SK-N-SH treated with all-trans-retinoic acid at 6 μM for 48 hours (cell line): ENCODE results near the gene DCBLD2.

Experiments used
- CREB5 ChIP-seq: fragments of 250-450 bp; sonication (Bioruptor Pico); IDR thresholded peaks from 2 replicates; pipeline ENCODE4 v1.5.1; 2020; ENCODE audit warnings: low read depth, mild to moderate bottlenecking, moderate library complexity
- CSDC2 ChIP-seq: fragments of 250-450 bp; sonication (Bioruptor Pico); IDR thresholded peaks from 2 replicates; pipeline ENCODE4 v1.5.0; 2020; ENCODE audit warnings: mild to moderate bottlenecking, moderate library complexity
- GLIS3 ChIP-seq: fragments of 250-450 bp; sonication (Bioruptor Pico); IDR thresholded peaks from 2 replicates; pipeline ENCODE4 v1.5.0; 2020; ENCODE audit warnings: mild to moderate bottlenecking, moderate library complexity
- ZC3H10 ChIP-seq: fragments of 250-450 bp; sonication (Bioruptor Pico); IDR thresholded peaks from 2 replicates; pipeline ENCODE4 v1.5.1; 2021; ENCODE audit warnings: mild to moderate bottlenecking, moderate library complexity
- ZFP3 ChIP-seq: fragments of 250-450 bp; sonication (Bioruptor Pico); IDR thresholded peaks from 2 replicates; pipeline ENCODE4 v1.5.0; 2020; ENCODE audit warnings: mild to moderate bottlenecking, moderate library complexity
- ZFP30 ChIP-seq: fragments of 450-650 bp; formaldehyde crosslinking; IDR thresholded peaks from 2 replicates; pipeline ENCODE4 v1.5.0; 2022; ENCODE audit warnings: mild to moderate bottlenecking, moderate library complexity
- ZNF8 ChIP-seq: fragments of 450-650 bp; formaldehyde crosslinking; IDR thresholded peaks from 2 replicates; pipeline ENCODE4 v1.5.0; 2020; ENCODE audit warnings: mild to moderate bottlenecking, moderate library complexity
- TF ChIP-seq, protein P1 (sequence below): fragments of 250-450 bp; sonication (Bioruptor Pico); IDR thresholded peaks from 2 replicates; pipeline ENCODE4 v1.8.0; 2020; ENCODE audit warnings: mild to moderate bottlenecking, moderate library complexity, borderline replicate concordance

- TF ChIP-seq CREB5 (CRISPR knock-in tag): no peak
- TF ChIP-seq, protein P1, sequence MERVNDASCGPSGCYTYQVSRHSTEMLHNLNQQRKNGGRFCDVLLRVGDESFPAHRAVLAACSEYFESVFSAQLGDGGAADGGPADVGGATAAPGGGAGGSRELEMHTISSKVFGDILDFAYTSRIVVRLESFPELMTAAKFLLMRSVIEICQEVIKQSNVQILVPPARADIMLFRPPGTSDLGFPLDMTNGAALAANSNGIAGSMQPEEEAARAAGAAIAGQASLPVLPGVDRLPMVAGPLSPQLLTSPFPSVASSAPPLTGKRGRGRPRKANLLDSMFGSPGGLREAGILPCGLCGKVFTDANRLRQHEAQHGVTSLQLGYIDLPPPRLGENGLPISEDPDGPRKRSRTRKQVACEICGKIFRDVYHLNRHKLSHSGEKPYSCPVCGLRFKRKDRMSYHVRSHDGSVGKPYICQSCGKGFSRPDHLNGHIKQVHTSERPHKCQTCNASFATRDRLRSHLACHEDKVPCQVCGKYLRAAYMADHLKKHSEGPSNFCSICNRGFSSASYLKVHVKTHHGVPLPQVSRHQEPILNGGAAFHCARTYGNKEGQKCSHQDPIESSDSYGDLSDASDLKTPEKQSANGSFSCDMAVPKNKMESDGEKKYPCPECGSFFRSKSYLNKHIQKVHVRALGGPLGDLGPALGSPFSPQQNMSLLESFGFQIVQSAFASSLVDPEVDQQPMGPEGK (CRISPR knock-in tag): no peak
- TF ChIP-seq ZNF8 (CRISPR knock-in tag): no peak
- no peak for TF ChIP-seq CSDC2 (CRISPR knock-in tag)
- no peak for TF ChIP-seq ZFP3 (CRISPR knock-in tag)
- TF ChIP-seq ZC3H10 (CRISPR knock-in tag): no peak
- no peak for TF ChIP-seq ZFP30 (CRISPR knock-in tag)
- no peak for TF ChIP-seq GLIS3 (CRISPR knock-in tag)
These were observed 102.0 kb downstream of the DCBLD2 start for GRCh38 chr3:98799479-98799878.
